CD4-positive, alpha-beta T cell treated with Interleukin-1 beta for 1 hour (primary cell): ENCODE results near the gene SRRM2.

Source experiments
- DNase-seq, 2 donors: peaks; one replicate each; pipeline ENCODE4 v3.0.0-alpha.2; 2020 to 2022

Gene SRRM2

GRCh38 chr16:2778630-2778958 lies 26.2 kb downstream of the SRRM2 start:
- no peak for DNase-seq

DNA sequence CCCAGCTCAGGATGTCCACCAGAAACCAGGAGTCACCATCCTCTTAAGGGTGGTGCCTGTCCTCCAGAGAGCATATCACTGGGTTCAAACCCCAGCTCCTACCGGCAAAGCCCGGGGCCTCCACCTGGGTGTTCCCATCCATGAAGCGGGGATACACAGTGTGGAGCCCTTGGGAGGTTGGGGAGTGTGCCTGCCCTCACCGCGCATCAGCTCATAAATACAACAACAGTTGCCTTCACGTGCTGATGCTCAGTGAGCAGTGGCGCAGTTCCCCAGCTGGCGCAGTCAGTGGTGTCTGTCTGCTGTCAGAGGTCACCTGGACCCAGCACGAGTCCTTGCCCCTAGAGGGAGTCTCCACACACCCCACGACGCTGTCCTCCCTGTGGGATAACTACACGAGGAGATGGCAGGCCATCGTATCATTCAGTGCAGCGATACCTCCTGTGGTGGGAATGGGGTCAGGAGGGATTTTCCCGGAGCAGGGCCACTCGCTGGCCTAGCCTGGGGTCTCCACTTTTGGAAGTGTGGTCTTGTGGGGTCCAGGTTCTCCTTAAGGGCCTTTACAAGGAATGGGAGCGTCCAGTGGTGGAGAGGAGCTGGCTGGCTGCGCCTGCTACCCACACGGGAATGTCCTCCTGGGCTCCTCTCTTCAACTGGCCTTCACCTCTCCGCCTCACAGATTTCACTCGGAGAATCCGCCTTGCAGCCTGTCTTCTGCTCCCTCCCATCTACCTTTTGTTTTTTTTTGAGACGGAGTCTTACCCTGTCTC lies 26.9 kb downstream of the SRRM2 start:
- DNase-seq, result no peak

- DNase-seq, result no peak
Measured at GRCh38 chr16:2779978-2780898, 27.8 kb downstream of the SRRM2 start.

GRCh38 chr16:2782583-2783351 lies 30.3 kb downstream of the SRRM2 start:
- no peak for DNase-seq

- no peak for DNase-seq
Measured at GRCh38 chr16:2783581-2784357, 31.3 kb downstream of the SRRM2 start.

- no peak for DNase-seq
Measured at GRCh38 chr16:2784358-2785100, 32.1 kb downstream of the SRRM2 start.

GRCh38 chr16:2785101-2785991 lies 32.9 kb downstream of the SRRM2 start:
- peak in 1 of 2 donors; percentile 36 for DNase-seq

GRCh38 chr16:2786061-2786825 lies 33.8 kb downstream of the SRRM2 start:
- no peak for DNase-seq

GRCh38 chr16:2786826-2787151 lies 34.4 kb downstream of the SRRM2 start:
- no peak for DNase-seq

DNA sequence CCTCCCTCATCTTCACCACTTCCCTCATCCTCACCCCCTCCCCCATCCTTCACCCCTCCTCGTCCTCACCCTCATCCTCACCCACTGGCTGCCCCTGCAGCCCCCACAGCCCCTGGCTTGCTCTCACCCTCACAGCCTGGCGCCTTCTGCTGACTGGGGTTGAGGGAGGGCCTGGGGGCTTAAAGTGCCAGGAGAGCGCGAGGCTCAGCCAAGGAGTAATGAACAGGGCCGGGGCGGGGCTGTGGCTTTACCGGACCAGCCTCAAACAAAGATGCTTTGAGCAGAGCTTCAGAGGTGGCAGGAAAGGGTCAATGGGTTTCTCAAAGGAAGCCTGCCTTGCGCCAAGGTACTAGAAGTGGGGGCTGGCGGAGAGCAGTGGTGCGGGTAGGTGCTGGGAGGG lies 35.0 kb downstream of the SRRM2 start, which contains the start of gene PRSS33:
TSS of gene PRSS33 (minus strand) at position 155 of the 400 bp plus-strand sequence. CDS start 1,013 bp downstream, outside the sequence.
- no peak for DNase-seq

DNA sequence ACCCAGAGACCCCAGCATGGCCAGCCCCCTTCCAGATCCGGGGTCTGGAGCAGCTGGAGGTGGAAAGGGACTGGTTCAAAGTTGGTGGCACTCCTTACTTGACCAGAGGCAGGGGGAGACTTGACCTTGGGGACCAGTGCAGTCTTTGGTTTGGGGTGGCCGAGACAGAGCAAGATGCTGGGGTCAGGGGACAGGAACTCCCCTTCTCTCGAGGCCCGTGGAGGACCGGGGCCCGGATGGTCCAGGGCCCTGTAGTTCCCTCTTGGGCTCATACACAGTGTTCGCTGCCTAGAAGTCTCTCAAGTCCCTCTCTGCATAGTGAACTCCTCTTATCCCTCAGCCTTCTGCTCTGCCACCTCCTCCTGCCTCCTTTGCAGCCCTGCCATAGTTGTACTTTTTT lies 35.5 kb downstream of the SRRM2 start:
- no peak for DNase-seq

DNA sequence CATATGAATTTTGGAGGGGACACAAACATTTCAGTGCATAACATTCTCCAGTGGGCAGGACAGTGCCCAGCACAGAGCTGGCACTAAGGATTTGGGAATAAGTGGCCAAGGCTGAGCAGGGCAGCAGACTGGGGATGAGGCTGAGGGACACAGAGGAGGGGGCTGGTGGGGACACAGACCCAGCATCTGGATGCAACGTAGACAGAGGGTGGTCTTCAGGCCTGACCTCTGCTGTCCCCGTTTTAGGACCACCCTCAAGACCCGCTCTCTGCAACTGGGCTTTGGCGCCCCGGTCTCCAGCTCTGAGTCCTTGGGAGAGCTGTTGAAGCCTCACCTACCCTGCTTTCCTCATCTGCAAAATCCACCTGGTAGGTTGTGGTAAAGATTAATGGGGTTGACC lies 38.2 kb downstream of the SRRM2 start:
- DNase-seq, result no peak

DNA sequence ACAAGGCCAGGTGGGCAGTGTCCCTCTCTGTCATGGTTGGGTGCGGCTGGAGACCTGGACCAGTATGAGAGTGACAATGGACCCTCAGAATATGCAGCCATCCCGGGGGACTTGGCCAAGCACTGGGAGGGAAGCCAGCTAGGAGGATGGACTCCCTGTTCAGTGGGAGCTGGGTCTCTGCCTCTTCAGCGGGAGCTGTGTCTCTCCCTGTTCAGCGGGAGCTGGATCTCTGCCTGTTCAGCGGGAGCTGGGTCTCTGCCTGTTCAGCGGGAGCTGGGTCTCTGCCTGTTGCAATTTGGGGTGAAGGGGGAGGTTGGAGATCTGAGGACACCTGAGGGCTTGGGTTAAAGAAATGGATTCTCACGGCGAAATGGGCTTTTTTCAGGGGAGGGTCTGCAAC lies 38.7 kb downstream of the SRRM2 start:
- DNase-seq, result no peak

DNA sequence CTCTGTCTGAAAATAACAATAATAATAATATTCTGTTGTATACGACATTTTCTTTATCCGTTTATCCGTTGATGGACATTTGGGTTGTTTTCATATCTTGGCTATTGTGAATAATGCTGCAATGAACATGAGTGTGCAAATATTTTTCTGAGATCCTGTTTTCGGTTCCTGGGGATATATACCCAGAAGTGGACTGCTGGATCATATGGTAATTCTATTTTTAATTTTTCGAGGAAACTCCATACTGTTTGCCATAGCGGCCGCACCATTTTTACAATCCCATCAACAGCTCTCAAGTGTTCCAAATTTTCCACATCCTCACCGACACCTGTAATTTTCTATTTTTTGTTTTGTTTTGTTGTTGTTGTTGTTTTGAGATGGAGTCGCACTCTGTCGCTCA lies 40.5 kb downstream of the SRRM2 start:
- DNase-seq, result no peak

DNA sequence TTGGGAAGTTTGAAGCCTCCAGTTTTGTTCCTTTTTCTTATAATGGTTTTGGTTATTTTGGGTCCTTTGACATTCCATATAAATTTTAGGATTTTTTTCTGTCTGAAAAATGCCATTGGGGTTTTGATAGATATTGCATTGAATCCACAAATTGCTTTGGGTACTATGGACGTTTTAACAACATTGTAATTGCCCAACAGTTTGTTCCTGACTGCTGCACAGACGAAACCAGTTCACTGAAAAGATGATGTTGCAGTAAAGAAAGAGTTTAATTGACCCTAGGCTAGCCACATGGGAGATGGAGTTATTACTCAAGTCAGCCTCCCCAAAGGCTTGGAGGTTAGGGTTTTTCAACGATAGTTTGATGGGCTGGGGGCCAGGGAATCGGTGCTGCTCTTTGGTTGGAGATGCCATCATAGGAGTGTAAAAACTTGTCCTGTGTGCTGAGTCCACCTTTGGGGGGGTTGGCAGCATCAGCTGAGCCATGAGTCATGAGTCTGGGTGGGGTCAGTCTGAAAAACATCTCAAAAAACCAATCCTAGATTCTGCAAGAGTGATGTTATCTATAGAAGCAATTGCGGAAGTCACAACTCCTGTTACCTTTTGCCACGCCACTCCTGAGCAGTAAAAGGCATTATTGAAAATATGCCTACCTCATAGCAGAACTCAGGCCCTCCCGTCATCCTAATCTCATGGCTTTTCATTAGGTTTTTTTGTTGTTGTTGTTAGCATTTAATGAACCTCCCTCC lies 43.1 kb downstream of the SRRM2 start:
- DNase-seq, result no peak

GRCh38 chr16:2798723-2799204 lies 46.3 kb downstream of the SRRM2 start:
- DNase-seq, result no peak

GRCh38 chr16:2799205-2799858 lies 46.9 kb downstream of the SRRM2 start:
- DNase-seq, result no peak

DNA sequence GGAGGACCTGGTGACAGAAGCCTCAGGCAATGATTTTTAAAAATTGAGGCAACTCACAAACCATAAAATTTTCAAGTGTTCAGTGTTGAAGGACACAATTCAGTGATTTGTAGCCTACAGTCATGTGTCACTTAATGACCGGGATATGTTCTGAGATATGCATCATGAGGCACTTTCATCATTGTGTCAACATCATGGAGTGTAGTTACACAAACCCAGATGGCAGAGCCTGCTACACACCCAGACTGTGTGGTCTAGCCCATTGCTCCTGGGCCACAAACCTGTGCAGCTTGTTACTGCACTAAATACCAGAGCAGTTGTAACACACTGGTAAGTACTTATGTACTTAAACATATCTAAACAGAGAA lies 47.4 kb downstream of the SRRM2 start:
- no peak for DNase-seq
